Astrocyte (in vitro differentiated cells and primary cell): ENCODE measurements around the gene LYL1. TPM values are rescaled to one million over a fixed set of nuclear protein-coding genes. Genes with fewer than 3 reads are reported as not detected.
A peak's percentile ranks its signal among the peaks of the same experiment; 100 is the strongest.

Experiments
- DNase-seq: peaks from one replicate; pipeline ENCODE4 v3.0.0-alpha.2; 2010; ENCODE audit warnings: low read depth
- FAIRE-seq: peaks from 2 replicates; lab custom pipeline; 2011; peaks lifted over from hg19 to GRCh38; lab: Jason Lieb, UNC
- H2AFZ ChIP-seq: 2 replicates; pipeline ENCODE4 v1.6.0; 2012; ENCODE audit warnings: low read depth, low read length, inconsistent platforms
- H3K27ac ChIP-seq: 2 replicates; pipeline ENCODE4 v1.5.1; 2011; ENCODE audit warnings: low read depth, low read length, inconsistent platforms
- H3K27me3 ChIP-seq: 2 replicates; pipeline ENCODE4 v1.6.0; 2011; ENCODE audit warnings: low read length, inconsistent platforms; ENCODE audit not compliant: insufficient read depth
- H3K36me3 ChIP-seq: 2 replicates; pipeline ENCODE4 v1.5.1; 2011; ENCODE audit warnings: low read length, inconsistent platforms; ENCODE audit not compliant: insufficient read depth
- H3K4me1 ChIP-seq: 2 replicates; pipeline ENCODE4 v1.5.1; 2011; ENCODE audit warnings: low read length, inconsistent platforms; ENCODE audit not compliant: insufficient read depth
- H3K4me2 ChIP-seq: 2 replicates; pipeline ENCODE4 v1.6.0; 2012; ENCODE audit warnings: low read length, inconsistent platforms
- H3K4me3 ChIP-seq: 2 replicates; pipeline ENCODE4 v1.5.1; 2011; ENCODE audit warnings: low read depth, mild to moderate bottlenecking, low read length, inconsistent platforms; ENCODE audit not compliant: insufficient read depth
- H3K79me2 ChIP-seq: 2 replicates; pipeline ENCODE4 v1.6.0; 2012; ENCODE audit warnings: mild to moderate bottlenecking, low read length, inconsistent platforms; ENCODE audit not compliant: insufficient read depth
- H3K9ac ChIP-seq: 2 replicates; pipeline ENCODE4 v1.6.0; 2012; ENCODE audit warnings: mild to moderate bottlenecking, low read length, inconsistent platforms
- H3K9me3 ChIP-seq: 2 replicates; pipeline ENCODE4 v1.5.1; 2012; ENCODE audit warnings: low read depth, mild to moderate bottlenecking, low read length, inconsistent platforms; ENCODE audit not compliant: insufficient read depth
- H4K20me1 ChIP-seq: 2 replicates; pipeline ENCODE4 v1.6.0; 2012; ENCODE audit warnings: low read length, inconsistent platforms; ENCODE audit not compliant: insufficient read depth
- H3K27ac Mint-ChIP-seq: one replicate; pipeline ENCODE4 v1.8.0; 2021; ENCODE audit warnings: mild to moderate bottlenecking, mixed read lengths; ENCODE audit not compliant: unreplicated experiment
- H3K27me3 Mint-ChIP-seq: one replicate; pipeline ENCODE4 v1.8.0; 2021; ENCODE audit warnings: low read depth, mixed read lengths; ENCODE audit not compliant: unreplicated experiment
- H3K36me3 Mint-ChIP-seq: one replicate; pipeline ENCODE4 v1.8.0; 2021; ENCODE audit warnings: low read depth, mixed read lengths; ENCODE audit not compliant: unreplicated experiment
- H3K4me1 Mint-ChIP-seq: one replicate; pipeline ENCODE4 v1.8.0; 2021; ENCODE audit warnings: low read depth, mixed read lengths; ENCODE audit not compliant: unreplicated experiment
- H3K4me3 Mint-ChIP-seq: one replicate; pipeline ENCODE4 v1.8.0; 2021; ENCODE audit warnings: mild to moderate bottlenecking, moderate library complexity, mixed read lengths; ENCODE audit not compliant: unreplicated experiment
- H3K9me3 Mint-ChIP-seq: one replicate; pipeline ENCODE4 v1.8.0; 2021; ENCODE audit warnings: mild to moderate bottlenecking, mixed read lengths; ENCODE audit not compliant: unreplicated experiment
- EZH2 ChIP-seq: IDR thresholded peaks from 2 replicates; pipeline ENCODE4 v1.6.1; 2012; ENCODE audit warnings: mild to moderate bottlenecking, low read length, inconsistent platforms; ENCODE audit not compliant: insufficient read depth
- total RNA-seq: library from RNA; stranded (reverse); gene quantifications from 2 replicates; pipeline ENCODE4 v1.2.1, GENCODE V29; 2021
- TF ChIP-seq, protein P1 (sequence below): IDR thresholded peaks from 2 replicates; pipeline ENCODE4 v1.5.1; 2011; ENCODE audit warnings: low read depth, mild to moderate bottlenecking, inconsistent platforms, low read length, moderate library complexity; ENCODE audit not compliant: insufficient read depth

Gene LYL1
- total RNA-seq, 1 donor from 2014 or later = 0.27 TPM

DNA sequence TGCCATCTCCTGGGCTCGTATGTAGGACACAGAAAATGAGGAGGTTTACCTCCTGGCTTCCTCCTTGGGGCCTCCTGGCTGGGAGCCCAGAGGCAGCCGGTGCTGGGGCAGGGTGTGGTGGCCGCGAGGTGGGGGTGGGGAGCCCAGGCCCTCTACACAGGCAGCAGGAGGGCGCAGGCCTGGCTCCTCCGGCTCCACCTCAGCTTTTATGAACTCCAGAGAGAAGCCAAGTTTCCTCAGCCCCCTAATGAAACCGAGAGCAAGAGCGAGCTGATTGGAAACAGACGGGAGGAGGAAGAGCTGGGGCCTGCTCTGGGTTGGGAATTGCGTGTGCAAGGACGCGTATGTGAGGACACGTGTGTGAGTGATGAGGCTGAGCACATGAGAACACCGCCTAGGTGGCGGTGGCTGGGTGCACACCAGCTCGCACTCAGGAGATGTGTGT is 23.1 kb downstream of the LYL1 start:
- no peaks in the 10 kb centered on the region for H3K9me3 ChIP-seq
- no peak overlapping the region for H2AFZ ChIP-seq
- H3K4me3 ChIP-seq = no peak overlapping the region
- H3K27me3 ChIP-seq = no peaks in the 10 kb centered on the region
- Mint-ChIP-seq H3K27me3 (peaks cover 56% of the 10 kb centered on the region), H3K9me3 (no peaks in the 10 kb centered on the region), H3K4me3 (no peak overlapping the region), H3K36me3 (peaks cover 13% of the 10 kb centered on the region), H3K27ac (no peak overlapping the region), H3K4me1 (peaks cover 9% of the 10 kb centered on the region)
- H3K36me3 ChIP-seq = no peaks in the 10 kb centered on the region
- no peak for TF ChIP-seq EZH2
- TF ChIP-seq, protein P1, sequence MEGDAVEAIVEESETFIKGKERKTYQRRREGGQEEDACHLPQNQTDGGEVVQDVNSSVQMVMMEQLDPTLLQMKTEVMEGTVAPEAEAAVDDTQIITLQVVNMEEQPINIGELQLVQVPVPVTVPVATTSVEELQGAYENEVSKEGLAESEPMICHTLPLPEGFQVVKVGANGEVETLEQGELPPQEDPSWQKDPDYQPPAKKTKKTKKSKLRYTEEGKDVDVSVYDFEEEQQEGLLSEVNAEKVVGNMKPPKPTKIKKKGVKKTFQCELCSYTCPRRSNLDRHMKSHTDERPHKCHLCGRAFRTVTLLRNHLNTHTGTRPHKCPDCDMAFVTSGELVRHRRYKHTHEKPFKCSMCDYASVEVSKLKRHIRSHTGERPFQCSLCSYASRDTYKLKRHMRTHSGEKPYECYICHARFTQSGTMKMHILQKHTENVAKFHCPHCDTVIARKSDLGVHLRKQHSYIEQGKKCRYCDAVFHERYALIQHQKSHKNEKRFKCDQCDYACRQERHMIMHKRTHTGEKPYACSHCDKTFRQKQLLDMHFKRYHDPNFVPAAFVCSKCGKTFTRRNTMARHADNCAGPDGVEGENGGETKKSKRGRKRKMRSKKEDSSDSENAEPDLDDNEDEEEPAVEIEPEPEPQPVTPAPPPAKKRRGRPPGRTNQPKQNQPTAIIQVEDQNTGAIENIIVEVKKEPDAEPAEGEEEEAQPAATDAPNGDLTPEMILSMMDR = no peak
- peaks cover 31% of the 10 kb centered on the region for H4K20me1 ChIP-seq
- H3K27ac ChIP-seq = no peak overlapping the region
- H3K9ac ChIP-seq = peak overlapping the region; percentile 41
- peaks cover 30% of the 10 kb centered on the region for H3K4me1 ChIP-seq
- H3K4me2 ChIP-seq = peak overlapping the region; percentile 44
- DNase-seq (no peak), FAIRE-seq (no peak)
- no peaks in the 10 kb centered on the region for H3K79me2 ChIP-seq

DNA sequence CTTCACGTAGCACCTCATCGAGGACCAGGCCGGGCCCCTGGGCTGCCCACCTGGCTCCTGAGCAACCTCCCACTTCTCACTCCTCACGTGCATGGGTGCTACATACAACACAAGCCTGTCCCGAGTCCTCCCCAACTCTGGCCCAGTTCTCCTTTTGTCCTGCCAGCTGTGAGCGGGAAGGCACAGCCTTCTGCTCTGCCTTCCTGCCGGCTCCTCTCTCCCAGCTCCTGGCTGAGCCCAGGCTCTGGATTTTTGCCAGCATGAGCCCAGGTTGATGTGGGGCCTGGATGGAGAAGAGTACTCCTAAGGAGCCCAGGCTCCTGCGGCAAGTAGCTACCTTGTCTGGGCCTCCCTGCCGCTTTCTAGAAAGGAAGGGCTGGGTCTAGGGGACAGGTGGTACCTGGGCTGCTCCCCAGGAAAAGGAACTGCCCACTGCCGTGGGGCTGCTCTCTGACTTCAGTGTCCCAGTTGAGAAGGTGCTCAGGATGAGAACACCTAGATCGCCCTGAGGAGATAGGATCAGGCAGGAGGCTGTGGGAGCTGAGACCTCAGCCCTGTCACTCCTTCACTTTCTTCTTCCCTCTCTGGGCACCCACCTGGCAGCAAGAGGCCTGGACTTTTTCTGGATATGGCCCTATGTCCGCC is 23.6 kb downstream of the LYL1 start:
- no peak overlapping the region for H2AFZ ChIP-seq
- H4K20me1 ChIP-seq = peaks cover 35% of the 10 kb centered on the region
- peaks cover 9% of the 10 kb centered on the region for H3K4me1 Mint-ChIP-seq
- no peaks in the 10 kb centered on the region for H3K36me3 ChIP-seq
- peaks cover 30% of the 10 kb centered on the region for H3K4me1 ChIP-seq
- FAIRE-seq (no peak), DNase-seq (no peak)
- H3K9me3 ChIP-seq = no peaks in the 10 kb centered on the region
- TF ChIP-seq EZH2 = no peak
- TF ChIP-seq, protein P1 = no peak
- no peak overlapping the region for H3K4me3 ChIP-seq
- no peaks in the 10 kb centered on the region for H3K79me2 ChIP-seq
- no peak overlapping the region for H3K27ac ChIP-seq
- H3K4me3 Mint-ChIP-seq = no peak overlapping the region
- peak overlapping the region; percentile 44 for H3K4me2 ChIP-seq
- no peaks in the 10 kb centered on the region for H3K9me3 Mint-ChIP-seq
- peaks cover 58% of the 10 kb centered on the region for H3K27me3 Mint-ChIP-seq
- peak overlapping the region; percentile 41 for H3K9ac ChIP-seq
- peaks cover 12% of the 10 kb centered on the region for H3K36me3 Mint-ChIP-seq
- no peaks in the 10 kb centered on the region for H3K27me3 ChIP-seq
- H3K27ac Mint-ChIP-seq = no peak overlapping the region

DNA sequence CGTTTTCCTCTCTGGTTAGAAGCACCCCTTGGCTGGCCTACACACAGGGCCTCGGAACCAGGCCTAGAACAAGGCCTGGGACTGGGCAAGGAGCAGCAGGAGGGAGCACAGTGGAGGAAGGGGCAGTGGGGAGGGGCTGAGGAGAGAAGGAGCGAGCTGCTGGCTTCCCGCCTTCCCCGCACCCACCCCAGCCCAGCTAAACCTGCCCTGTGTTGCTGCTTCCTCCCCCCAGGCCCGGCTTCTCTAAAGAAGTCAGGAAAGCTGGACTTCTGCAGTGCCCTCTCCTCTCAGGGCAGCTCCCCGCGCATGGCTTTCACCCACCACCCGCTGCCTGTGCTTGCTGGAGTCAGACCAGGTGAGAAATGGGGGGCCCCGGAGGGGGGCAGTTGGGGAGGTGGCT is 24.3 kb downstream of the LYL1 start:
- H3K27ac ChIP-seq = no peak overlapping the region
- H3K27me3 ChIP-seq = no peaks in the 10 kb centered on the region
- peaks cover 12% of the 10 kb centered on the region for H3K36me3 Mint-ChIP-seq
- no peak overlapping the region for H3K9ac ChIP-seq
- no peaks in the 10 kb centered on the region for H3K9me3 ChIP-seq
- TF ChIP-seq, protein P1 = no peak
- TF ChIP-seq EZH2 = no peak
- no peak for FAIRE-seq
- H3K36me3 ChIP-seq = peaks cover under 1% of the 10 kb centered on the region
- H4K20me1 ChIP-seq = peaks cover 34% of the 10 kb centered on the region
- H3K4me3 ChIP-seq = no peak overlapping the region
- peaks cover 30% of the 10 kb centered on the region for H3K4me1 ChIP-seq
- H3K4me1 Mint-ChIP-seq = peaks cover 9% of the 10 kb centered on the region
- H2AFZ ChIP-seq = no peak overlapping the region
- no peak overlapping the region for H3K4me3 Mint-ChIP-seq
- H3K79me2 ChIP-seq = no peaks in the 10 kb centered on the region
- peaks cover 57% of the 10 kb centered on the region for H3K27me3 Mint-ChIP-seq
- H3K4me2 ChIP-seq = no peak overlapping the region
- H3K9me3 Mint-ChIP-seq = no peaks in the 10 kb centered on the region
- H3K27ac Mint-ChIP-seq = no peak overlapping the region
- DNase-seq = no peak
